GM18526 (cell line): ENCODE data around the gene TEAD1.

Experiments used
- POLR2A ChIP-seq: IDR thresholded peaks from 3 replicates; pipeline ENCODE4 v1.6.1; 2011; ENCODE audit not compliant: insufficient read length; ENCODE audit errors: extremely low read depth

The TEAD1 gene

DNA sequence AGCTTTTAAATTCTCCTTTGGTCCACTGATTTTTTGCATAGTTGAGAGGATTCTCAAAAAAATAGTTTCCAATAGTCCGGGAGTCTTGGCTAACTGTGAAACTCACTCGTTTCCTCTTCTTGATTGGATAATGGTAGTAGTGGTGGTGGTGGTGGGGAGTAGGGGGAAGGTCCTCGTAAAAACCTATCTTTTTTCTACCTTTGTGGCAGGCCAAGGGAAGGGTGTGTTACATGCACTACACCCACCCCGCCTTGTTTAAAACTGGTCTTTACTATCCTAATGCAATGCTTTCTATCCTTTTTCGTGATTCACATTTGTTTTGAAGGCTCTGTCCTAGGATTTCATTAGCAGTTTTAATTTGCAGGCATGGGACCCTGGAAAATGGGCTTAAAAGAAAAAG lies 4.8 kb downstream of the TEAD1 start:
- TF ChIP-seq POLR2A: no peak

DNA sequence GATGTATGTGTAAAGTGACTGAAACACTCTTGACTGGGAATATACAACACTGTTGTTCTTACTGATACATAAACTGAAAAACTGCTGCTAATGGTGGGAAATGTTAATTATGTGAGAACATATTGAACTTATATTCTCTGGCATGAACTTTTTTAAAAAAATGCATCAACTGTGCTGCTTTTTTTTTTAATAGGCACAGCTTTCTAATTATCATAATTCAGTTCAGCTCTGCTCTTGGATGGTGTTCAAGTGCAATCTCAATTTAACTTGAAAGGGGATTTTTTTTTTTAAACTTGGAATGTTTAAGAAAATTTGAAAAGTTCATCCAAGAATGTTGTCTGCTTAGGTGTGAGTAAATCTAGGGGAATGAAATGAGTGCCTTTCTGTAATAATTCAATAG lies 5.2 kb downstream of the TEAD1 start:
- TF ChIP-seq POLR2A: no peak

DNA sequence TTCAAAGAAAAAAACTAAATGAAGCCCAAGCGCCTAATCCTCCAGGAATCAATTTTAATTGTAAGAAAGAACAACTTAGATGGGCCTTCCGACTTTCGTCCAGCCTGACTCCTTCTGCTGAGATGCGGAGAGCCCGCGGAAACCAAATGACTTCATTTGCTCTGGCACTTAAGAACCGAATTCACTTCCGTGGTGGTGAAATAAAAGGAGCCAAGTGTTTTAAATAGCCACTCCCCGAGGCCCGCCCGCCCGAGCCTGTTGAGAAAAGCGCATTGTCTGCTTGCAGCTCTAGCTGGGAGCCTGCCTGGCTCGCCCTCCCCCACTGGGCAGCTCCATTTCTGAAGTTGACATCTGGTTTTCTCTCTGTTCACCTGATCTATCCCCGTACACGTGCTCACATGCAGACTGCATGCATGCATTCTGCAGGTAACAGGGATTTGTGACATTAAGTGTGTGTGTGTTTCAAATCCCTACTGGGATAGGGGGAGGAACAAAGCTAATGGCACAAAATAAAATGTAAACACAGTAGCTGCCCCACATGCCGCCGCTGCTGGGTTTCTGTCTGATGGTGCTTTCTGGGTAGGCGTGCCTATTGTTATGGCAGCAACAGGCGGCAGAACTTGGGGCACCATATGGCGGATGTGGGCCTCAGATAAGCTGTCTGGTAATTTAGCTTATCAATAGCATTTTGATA lies 6.2 kb downstream of the TEAD1 start:
- TF ChIP-seq POLR2A: no peak

DNA sequence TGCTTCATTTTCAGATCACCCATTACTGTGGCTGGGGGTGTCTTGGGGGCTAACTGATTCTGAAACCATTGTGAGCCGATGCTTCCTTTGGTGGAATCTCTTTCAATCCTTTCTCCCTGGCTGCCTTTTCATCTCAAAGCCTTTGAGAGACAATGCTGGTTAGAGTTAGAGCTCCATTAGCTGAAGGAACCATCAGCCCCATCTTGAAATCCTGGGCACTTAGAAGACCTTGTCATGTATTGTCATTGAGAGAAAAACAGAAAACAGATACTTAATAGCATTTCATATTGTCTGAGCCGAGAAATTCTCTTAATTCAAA lies 6.7 kb downstream of the TEAD1 start:
- TF ChIP-seq POLR2A: no peak

DNA sequence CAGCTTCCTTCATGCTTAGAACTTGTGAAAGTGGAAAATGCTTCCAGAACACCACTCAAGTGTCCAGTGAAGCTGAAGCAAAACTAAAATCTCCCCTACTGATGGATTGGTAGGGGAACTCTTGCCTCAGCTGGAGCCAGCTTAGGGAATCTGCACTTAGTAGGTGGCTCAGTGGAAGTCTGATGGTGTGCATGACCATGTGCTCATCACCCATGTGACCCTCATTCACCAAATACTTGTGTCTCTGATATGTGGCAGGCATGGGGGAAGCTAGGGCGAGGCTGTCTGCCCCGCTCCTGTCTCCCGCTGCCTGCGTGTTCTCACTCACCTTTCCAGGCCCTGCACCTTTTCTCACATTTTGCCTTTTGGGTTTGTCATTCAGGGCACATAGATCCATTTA lies 7.2 kb downstream of the TEAD1 start:
- TF ChIP-seq POLR2A: no peak

DNA sequence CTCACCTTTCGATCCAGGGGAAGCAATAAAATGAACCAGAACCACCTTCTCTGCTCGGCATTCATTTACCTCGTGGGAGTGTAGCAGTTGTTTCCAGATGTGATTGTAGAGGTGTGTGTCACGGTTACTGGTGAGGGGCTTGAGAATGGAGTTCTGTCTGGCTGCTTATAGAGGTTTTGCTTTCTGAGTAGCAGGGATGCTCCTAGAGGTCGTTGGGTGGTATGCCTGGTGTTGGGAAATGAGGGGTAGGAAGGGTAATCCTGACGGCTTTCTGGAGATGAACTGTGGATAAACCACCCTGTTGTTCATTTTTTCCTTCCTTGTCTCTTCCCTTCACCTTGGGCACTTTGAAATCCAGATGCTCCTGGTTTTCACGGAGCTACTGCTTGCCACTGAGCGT lies 8.1 kb downstream of the TEAD1 start:
- no peak for TF ChIP-seq POLR2A

DNA sequence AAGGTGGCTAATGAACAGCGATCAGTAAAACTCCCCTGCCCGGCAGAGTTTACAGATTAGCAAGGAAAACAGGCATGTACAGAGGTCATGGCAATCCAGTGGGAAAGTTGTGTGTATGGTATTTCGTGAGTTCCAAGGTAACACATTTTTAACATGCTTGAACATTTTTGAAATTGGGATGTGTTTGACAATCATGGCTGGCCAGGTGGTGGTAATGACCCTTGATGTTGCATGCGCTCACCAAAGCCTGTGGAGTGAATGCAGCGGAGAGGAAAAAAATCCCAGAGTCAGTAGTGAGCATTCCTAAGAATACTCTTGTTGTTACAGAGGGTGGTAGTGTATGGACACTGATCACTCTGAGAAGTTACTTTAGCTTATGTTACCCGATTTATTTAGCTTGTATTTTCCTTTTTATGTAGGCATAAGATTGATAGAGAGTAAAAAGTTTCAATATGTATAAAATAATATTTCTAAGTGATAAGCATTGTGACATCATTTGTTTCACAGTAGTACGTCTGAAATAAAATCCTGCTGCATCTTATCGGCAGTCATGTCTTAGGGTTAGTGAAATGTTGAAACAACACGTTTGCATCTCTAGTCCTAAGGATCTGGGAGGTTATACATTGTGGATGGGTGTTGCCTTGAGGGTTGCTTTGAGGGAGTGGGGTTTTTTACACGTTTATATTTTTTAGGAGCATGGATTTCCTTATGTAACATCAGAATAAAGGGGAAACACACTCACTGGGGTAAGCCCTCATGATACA lies 8.7 kb downstream of the TEAD1 start:
- TF ChIP-seq POLR2A: no peak

DNA sequence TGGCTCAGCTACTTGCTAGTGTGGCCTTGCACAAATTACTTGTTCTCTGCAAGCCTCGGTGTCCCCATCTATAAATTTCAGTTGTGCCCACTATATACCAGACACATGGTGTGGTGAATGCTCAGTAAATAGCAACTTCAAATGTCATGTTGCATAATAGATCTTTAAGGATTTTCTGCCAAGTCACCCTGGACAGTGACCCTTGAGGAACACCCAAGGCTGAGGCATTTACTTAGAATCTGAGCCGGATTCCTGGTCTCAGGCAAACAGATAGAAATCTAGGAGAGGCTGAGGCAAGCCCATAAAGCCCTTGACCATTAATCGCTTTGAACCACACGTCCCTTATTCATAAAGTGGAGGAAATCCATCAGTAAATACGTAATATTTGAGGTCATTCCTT lies 9.7 kb downstream of the TEAD1 start:
- no peak for TF ChIP-seq POLR2A

DNA sequence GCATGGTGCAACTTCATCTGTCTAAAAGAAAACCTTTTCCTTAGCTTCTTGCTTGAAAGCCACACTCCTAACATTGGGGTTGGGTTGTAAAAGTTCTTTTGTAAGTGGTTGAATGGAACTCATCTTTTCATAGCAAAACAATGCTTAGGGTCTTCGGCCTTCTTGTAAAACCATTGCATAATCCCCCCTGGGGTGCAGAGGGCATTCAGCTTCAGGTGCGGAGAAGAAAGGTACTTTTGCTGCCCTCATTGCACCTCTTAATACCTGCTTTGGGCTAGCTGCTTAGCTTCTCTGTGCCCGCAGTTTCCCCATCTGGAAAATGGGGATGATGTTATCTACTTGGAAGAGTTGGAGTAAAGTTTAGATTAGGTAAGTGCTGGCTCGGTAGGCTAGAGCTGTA lies 10.1 kb downstream of the TEAD1 start:
- TF ChIP-seq POLR2A: no peak

DNA sequence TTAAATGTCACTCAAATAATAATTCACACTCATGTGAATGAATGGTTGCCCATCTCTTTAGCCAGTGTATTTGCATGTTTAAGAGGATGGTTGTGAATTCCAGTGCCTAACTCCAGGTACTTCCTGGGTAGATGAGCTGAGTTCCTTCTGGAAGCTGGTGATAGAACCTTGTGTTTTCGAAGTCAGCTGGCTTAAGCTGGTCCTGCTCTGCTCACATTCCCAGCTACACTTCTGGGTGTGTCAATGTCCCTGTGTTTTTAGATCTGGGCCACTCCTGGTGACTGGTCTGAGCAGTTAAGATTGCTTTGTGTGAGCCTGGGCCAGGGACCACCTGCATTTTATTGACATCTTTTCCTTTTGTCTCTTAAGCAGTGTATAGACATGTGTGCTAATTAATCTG lies 10.6 kb downstream of the TEAD1 start:
- TF ChIP-seq POLR2A: no peak

DNA sequence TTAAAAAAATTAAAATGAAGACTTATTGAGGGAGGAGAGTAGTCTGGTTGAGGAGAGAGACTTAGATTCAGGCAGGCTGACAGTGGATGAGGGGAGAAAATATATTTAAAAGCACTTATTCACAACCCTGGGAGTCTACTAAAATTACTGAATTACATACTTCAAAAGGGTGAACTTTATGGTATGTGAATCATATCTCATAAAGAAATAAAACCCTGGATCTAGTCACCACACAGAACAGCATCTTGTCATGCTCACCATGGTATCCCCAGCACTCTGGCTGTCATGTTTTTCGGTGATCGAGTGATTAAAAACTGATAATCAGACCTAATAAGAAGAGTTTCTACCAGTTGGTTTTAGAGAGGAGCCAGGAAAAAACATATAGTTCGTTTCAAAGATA lies 11.0 kb downstream of the TEAD1 start:
- no peak for TF ChIP-seq POLR2A

DNA sequence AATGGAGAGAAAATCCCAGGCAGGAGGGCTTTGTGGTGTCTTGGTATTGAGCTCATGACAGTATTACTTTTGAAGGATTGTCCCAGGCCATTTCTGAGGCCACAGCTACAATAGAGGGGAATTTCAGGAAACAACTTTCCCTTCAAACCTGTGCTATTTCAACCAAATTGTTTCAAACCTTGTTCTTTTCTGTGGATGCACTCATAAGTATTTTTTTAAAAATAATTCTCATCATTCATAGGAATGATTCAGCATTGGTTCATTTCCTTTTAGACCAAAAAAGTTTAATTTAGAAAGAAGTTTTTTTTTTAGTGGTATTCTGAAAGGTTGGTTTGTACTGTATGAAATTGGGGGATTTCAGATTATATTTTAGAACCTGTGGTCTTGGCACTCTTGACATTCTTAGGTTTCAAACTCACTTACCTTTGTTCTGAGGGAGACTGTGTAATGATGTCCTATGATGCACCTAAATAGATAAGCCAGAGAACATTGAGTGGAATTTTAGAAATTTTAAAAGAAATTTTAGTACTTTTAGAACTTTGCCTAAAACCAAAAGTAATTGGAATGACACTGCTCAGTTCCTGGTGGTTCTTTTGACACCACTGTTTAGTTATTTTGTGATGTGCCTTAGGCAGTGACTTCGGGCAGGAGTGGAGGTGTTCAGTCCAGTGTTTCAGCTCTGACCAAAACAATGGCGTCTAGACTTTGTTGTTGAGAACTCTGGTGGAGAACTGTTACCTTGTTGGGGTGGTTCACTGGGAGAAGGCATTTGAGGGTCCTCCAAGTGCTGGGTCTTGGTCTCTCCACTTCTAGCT lies 12.2 kb downstream of the TEAD1 start:
- no peak for TF ChIP-seq POLR2A

DNA sequence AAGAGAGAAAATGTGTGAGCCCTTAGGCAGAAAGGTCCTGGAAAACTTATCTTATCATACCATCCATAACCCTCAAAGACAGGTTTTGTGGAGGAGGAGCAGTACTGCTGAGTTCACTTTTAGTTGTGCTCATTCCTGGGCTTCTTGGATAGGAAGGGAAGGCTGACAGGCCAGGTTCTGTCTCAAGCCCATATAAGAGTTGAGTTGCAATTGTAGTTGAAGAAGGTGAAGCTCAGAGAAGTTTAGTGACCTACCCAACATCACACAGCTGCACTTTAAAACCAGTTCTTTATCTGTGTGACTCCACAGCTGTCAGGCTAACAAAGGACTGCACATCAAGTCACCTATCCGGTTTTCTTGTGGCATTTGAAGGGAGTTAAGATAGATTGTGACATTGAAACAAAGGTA lies 13.0 kb downstream of the TEAD1 start:
- no peak for TF ChIP-seq POLR2A

DNA sequence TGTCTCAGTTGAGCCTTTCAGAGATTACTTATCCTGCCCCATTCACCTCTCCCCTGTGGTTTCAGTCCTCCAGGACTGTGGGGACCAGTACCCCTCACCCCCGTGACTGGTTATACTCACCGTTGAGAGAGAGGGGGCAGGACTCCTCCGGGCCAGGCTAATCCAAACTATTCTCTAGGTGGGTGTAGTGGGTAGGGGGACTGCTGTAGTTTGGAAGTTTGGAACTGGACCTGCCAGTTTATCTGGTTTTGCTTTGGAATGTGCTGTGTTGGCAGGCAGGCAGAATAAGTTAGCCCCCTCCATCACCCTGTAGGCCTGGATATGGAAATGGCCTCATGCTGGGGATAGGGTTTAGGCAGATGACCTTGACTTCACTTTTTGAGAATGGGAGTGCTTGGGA lies 13.5 kb downstream of the TEAD1 start:
- TF ChIP-seq POLR2A: no peak

DNA sequence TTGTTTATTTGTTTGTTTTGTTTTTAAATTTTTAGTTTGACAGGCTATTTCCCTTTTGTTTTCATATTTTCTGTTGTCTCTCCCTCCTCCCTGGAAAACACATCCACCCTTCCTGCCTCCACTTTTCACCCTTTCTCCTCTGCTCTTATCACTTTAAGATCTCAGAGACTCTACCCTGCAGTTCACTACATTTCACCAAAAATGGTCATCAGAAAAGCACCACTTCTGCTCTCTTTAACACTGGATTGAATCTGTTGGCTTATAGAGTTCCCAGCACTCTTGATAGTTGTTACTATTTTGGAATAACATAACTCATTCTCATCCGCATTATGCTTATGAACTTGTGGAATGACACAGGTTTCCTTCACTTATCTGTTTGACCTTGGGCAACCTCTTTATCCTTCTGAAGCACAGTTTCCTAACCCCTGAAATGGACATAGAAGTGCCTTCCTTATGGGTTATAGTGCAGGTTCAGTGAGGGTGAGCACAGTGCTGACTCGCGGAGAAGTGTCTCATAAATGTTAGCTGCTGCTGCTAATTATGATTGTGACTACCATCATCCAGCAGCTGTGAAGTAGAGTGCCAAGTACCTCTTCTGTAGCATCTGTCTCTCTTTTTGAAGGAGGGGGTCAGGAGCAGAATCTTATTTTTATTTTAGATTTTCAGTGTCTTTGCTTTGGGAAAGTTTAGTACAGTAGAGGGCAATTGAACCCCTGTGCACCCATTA lies 15.0 kb downstream of the TEAD1 start:
- no peak for TF ChIP-seq POLR2A
